Neural cell (in vitro differentiated cells): Measurements from ENCODE around the gene COBLL1. TPM values are rescaled to one million over a fixed set of nuclear protein-coding genes. Genes with fewer than 3 reads are reported as not detected.

ENCODE experiments used
- H2AFZ ChIP-seq: fragments of 200-600, 300-800 bp; sonication (generic), shearing (Covaris generic); 2 replicates; pipeline ENCODE4 v1.6.0; 2014; ENCODE audit warnings: low read depth, mild to moderate bottlenecking, antibody characterized with exemption, low read length, moderate library complexity
- H3F3A ChIP-seq: fragments of 200-600 bp; shearing (Covaris generic); 2 replicates; pipeline ENCODE4 v1.6.1; 2016; ENCODE audit warnings: mild to moderate bottlenecking, moderate library complexity, mixed read lengths, antibody characterized with exemption, low read length; ENCODE audit not compliant: insufficient read depth, poor library complexity, severe bottlenecking
- H3K27ac ChIP-seq: fragments of 200-600, 300-800 bp; sonication (generic), shearing (Covaris generic); 2 replicates; pipeline ENCODE4 v1.5.1; 2014; ENCODE audit warnings: mild to moderate bottlenecking, low read length, moderate library complexity
- H3K27me3 ChIP-seq: fragments of 300-800, 200-600 bp; sonication (generic), shearing (Covaris generic); 2 replicates; pipeline ENCODE4 v1.6.0; 2014; ENCODE audit warnings: mild to moderate bottlenecking, low read depth, low read length, moderate library complexity; ENCODE audit not compliant: insufficient read depth
- H3K36me3 ChIP-seq: fragments of 300-800, 200-600 bp; sonication (generic), shearing (Covaris generic); 2 replicates; pipeline ENCODE4 v1.5.1; 2014; ENCODE audit warnings: mild to moderate bottlenecking, antibody characterized with exemption, low read length, moderate library complexity; ENCODE audit not compliant: insufficient read depth
- H3K4me2 ChIP-seq: fragments of 300-800, 200-600 bp; sonication (generic), shearing (Covaris generic); 2 replicates; pipeline ENCODE4 v1.6.0; 2014; ENCODE audit warnings: mild to moderate bottlenecking, low read length
- H3K4me3 ChIP-seq: fragments of 300-800, 200-600 bp; sonication (generic), shearing (Covaris generic); 2 replicates; pipeline ENCODE4 v1.5.1; 2014; ENCODE audit warnings: mild to moderate bottlenecking, low read length, moderate library complexity
- H3K79me2 ChIP-seq: fragments of 200-600 bp; shearing (Covaris generic); replicated peaks from 2 replicates; pipeline ENCODE4 v1.6.0; 2014; ENCODE audit warnings: mild to moderate bottlenecking, low read length, moderate library complexity; ENCODE audit not compliant: insufficient read depth
- H3K9ac ChIP-seq: fragments of 300-800, 200-600 bp; sonication (generic), shearing (Covaris generic); 2 replicates; pipeline ENCODE4 v1.6.1; 2016; ENCODE audit warnings: mild to moderate bottlenecking, low read length, mixed read lengths
- H3K9me2 ChIP-seq: fragments of 200-600 bp; shearing (Covaris generic); 2 replicates; pipeline ENCODE4 v1.6.1; 2016; ENCODE audit warnings: mild to moderate bottlenecking, low read length, mixed read lengths; ENCODE audit not compliant: insufficient read depth
- H3K9me3 ChIP-seq: fragments of 200-600, 300-800 bp; sonication (generic), shearing (Covaris generic); 2 replicates; pipeline ENCODE4 v1.6.1; 2016; ENCODE audit warnings: mild to moderate bottlenecking, mixed run types, low read length, moderate library complexity, mixed read lengths
- H4K20me1 ChIP-seq: fragments of 200-600 bp; shearing (Covaris generic); 2 replicates; pipeline ENCODE4 v1.6.1; 2016; ENCODE audit warnings: mild to moderate bottlenecking, mixed run types; ENCODE audit not compliant: insufficient read depth
- EP300 ChIP-seq: fragments of 450-650 bp; conservative IDR thresholded peaks from 2 replicates; pipeline ENCODE4 v1.6.1; 2014; ENCODE audit warnings: antibody characterized with exemption, mild to moderate bottlenecking, moderate library complexity; ENCODE audit not compliant: poor library complexity, severe bottlenecking
- EZH2 ChIP-seq: fragments of 200-600, 300-800 bp; shearing (Covaris generic), sonication (generic); IDR thresholded peaks from 2 replicates; pipeline ENCODE4 v1.6.1; 2014; ENCODE audit warnings: antibody characterized with exemption, low read length, borderline replicate concordance, mild to moderate bottlenecking; ENCODE audit not compliant: insufficient read depth, poor library complexity, severe bottlenecking
- MXI1 ChIP-seq: fragments of 450-650 bp; conservative IDR thresholded peaks from 2 replicates; pipeline ENCODE4 v1.6.1; 2014; ENCODE audit warnings: antibody characterized with exemption, mild to moderate bottlenecking; ENCODE audit not compliant: poor library complexity, severe bottlenecking
- POLR2AphosphoS5 ChIP-seq: IDR thresholded peaks from 2 replicates; pipeline ENCODE4 v1.6.1; 2012
- RAD21 ChIP-seq: fragments of 450-650 bp; conservative IDR thresholded peaks from 2 replicates; pipeline ENCODE4 v1.6.1; 2014; ENCODE audit warnings: antibody characterized with exemption, mild to moderate bottlenecking, moderate library complexity
- SMC3 ChIP-seq: fragments of 450-650 bp; conservative IDR thresholded peaks from 2 replicates; pipeline ENCODE4 v1.6.1; 2014; ENCODE audit warnings: antibody characterized with exemption, mild to moderate bottlenecking, moderate library complexity; ENCODE audit not compliant: poor library complexity
- TAF1 ChIP-seq: IDR thresholded peaks from 2 replicates; pipeline ENCODE4 v1.6.1; 2012; ENCODE audit warnings: low read depth
- polyA plus RNA-seq: library from polyadenylated mRNA; depleted of rRNA; stranded (reverse); fragments of >200 nt; gene quantifications from 2 replicates; pipeline ENCODE4 v1.2.3, GENCODE V29; 2014
- TF ChIP-seq, protein P1 (sequence below): IDR thresholded peaks from 2 replicates; pipeline ENCODE4 v1.6.1; 2012; ENCODE audit warnings: borderline replicate concordance
- TF ChIP-seq, protein P2 (sequence below): fragments of 450-650 bp; IDR thresholded peaks from 2 replicates; pipeline ENCODE4 v1.5.1; 2014; ENCODE audit warnings: antibody characterized with exemption, mild to moderate bottlenecking, moderate library complexity; ENCODE audit not compliant: poor library complexity, severe bottlenecking

Gene COBLL1
- polyA plus RNA-seq, 1 donor from 2014 or later: 0.11 TPM

- no peaks in the 10 kb centered on the region for H3K79me2 ChIP-seq
- no peak overlapping the region for H3K27ac ChIP-seq
- H3K9me3 ChIP-seq: no peaks in the 10 kb centered on the region
- H3K4me2 ChIP-seq: no peak overlapping the region
- no peaks in the 10 kb centered on the region for H3K36me3 ChIP-seq
- H3K4me3 ChIP-seq: no peak overlapping the region
- H3F3A ChIP-seq: no peaks in the 10 kb centered on the region
- H2AFZ ChIP-seq: no peak overlapping the region
- no peaks in the 10 kb centered on the region for H4K20me1 ChIP-seq
- H3K9ac ChIP-seq: no peak overlapping the region
- H3K9me2 ChIP-seq: no peaks in the 10 kb centered on the region
- TF ChIP-seq MXI1 (no peak), EZH2 (no peak), EP300 (no peak), SMC3 (no peak), TAF1 (no peak), POLR2AphosphoS5 (no peak), RAD21 (no peak)
- TF ChIP-seq, protein P1, sequence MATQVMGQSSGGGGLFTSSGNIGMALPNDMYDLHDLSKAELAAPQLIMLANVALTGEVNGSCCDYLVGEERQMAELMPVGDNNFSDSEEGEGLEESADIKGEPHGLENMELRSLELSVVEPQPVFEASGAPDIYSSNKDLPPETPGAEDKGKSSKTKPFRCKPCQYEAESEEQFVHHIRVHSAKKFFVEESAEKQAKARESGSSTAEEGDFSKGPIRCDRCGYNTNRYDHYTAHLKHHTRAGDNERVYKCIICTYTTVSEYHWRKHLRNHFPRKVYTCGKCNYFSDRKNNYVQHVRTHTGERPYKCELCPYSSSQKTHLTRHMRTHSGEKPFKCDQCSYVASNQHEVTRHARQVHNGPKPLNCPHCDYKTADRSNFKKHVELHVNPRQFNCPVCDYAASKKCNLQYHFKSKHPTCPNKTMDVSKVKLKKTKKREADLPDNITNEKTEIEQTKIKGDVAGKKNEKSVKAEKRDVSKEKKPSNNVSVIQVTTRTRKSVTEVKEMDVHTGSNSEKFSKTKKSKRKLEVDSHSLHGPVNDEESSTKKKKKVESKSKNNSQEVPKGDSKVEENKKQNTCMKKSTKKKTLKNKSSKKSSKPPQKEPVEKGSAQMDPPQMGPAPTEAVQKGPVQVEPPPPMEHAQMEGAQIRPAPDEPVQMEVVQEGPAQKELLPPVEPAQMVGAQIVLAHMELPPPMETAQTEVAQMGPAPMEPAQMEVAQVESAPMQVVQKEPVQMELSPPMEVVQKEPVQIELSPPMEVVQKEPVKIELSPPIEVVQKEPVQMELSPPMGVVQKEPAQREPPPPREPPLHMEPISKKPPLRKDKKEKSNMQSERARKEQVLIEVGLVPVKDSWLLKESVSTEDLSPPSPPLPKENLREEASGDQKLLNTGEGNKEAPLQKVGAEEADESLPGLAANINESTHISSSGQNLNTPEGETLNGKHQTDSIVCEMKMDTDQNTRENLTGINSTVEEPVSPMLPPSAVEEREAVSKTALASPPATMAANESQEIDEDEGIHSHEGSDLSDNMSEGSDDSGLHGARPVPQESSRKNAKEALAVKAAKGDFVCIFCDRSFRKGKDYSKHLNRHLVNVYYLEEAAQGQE: no peak
- TF ChIP-seq, protein P2, sequence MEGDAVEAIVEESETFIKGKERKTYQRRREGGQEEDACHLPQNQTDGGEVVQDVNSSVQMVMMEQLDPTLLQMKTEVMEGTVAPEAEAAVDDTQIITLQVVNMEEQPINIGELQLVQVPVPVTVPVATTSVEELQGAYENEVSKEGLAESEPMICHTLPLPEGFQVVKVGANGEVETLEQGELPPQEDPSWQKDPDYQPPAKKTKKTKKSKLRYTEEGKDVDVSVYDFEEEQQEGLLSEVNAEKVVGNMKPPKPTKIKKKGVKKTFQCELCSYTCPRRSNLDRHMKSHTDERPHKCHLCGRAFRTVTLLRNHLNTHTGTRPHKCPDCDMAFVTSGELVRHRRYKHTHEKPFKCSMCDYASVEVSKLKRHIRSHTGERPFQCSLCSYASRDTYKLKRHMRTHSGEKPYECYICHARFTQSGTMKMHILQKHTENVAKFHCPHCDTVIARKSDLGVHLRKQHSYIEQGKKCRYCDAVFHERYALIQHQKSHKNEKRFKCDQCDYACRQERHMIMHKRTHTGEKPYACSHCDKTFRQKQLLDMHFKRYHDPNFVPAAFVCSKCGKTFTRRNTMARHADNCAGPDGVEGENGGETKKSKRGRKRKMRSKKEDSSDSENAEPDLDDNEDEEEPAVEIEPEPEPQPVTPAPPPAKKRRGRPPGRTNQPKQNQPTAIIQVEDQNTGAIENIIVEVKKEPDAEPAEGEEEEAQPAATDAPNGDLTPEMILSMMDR: no peak
- H3K27me3 ChIP-seq: no peaks in the 10 kb centered on the region
These were observed 179.6 kb downstream of the COBLL1 start for GRCh38 chr2:164662066-164662465.

DNA sequence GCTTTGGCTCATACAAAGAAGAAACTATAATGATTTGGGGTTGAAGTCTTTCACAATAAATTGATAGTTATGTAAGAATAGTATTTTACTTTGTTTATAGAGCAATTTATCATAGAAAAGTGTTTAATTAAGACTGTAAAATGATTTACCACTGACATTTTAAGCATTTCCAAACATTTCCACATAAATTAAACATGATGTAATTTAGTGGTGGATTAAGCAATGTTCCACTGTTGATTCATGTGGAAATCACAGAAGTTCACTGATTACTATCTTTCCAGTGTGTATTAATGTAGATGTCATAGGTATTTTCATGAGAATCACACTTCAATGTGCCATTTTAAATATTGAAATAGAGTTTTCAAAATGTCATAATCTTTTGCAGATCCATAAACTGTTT is 180.3 kb downstream of the COBLL1 start:
- Histone ChIP-seq H3K4me3 (no peak overlapping the region), H3K27ac (no peak overlapping the region), H3K27me3 (no peaks in the 10 kb centered on the region), H4K20me1 (no peaks in the 10 kb centered on the region), H2AFZ (no peak overlapping the region), H3K9ac (no peak overlapping the region), H3K9me3 (no peaks in the 10 kb centered on the region), H3K36me3 (no peaks in the 10 kb centered on the region), H3K79me2 (no peaks in the 10 kb centered on the region), H3F3A (no peaks in the 10 kb centered on the region), H3K4me2 (no peak overlapping the region), H3K9me2 (no peaks in the 10 kb centered on the region)
- TF ChIP-seq SMC3 (no peak), EZH2 (no peak), MXI1 (no peak)

- no peak overlapping the region for H3K4me2 ChIP-seq
These were observed 184.5 kb downstream of the COBLL1 start for GRCh38 chr2:164657129-164657528.

More at GRCh38 chr2:164657129-164657528, 184.5 kb downstream of the COBLL1 start:
- Histone ChIP-seq H3K36me3 (no peaks in the 10 kb centered on the region), H3K27me3 (no peaks in the 10 kb centered on the region), H3K9me3 (no peaks in the 10 kb centered on the region), H3K79me2 (no peaks in the 10 kb centered on the region), H3K9ac (no peak overlapping the region), H3K27ac (no peak overlapping the region), H3K4me3 (no peak overlapping the region), H3F3A (no peaks in the 10 kb centered on the region), H3K9me2 (no peaks in the 10 kb centered on the region), H4K20me1 (no peaks in the 10 kb centered on the region), H2AFZ (no peak overlapping the region)
- TF ChIP-seq, protein P1: no peak
- TF ChIP-seq MXI1 (no peak), RAD21 (no peak), SMC3 (no peak), POLR2AphosphoS5 (no peak), EZH2 (no peak), TAF1 (no peak), EP300 (no peak)
- TF ChIP-seq, protein P2: no peak
